ENCODE data around the gene ACVR1. TPM values are rescaled to one million over a fixed set of nuclear protein-coding genes. Genes with fewer than 3 reads are reported as not detected.
A peak's percentile ranks its signal among the peaks of the same experiment; 100 is the strongest.

Gene ACVR1
- total and polyA plus RNA-seq, 2 donors, result 25.1 to 29.7 TPM

DNA sequence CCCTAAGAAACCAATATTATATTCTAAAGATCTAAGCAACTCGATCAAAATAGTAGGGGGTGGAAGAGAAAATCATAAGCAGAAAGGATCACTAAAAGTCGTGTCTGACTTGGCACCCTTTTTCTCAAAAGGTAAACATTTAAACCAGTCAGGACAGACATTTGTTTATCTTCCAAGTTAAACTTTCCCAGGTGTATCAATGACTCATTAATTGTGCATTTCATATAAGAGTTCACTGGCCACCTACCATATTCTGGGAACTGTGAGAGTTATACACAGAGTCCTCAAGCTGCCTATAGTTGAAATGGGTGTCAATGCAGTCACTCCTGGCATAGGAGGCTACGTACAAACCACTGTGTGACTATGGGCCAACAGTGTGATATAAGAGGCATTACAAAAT lies 4.8 kb upstream of the ACVR1 start:
- 84% methylated on average over 3 of the region's 3 CpGs for WGBS
- H3K4me1 ChIP-seq (ENCODE audit: insufficient read depth), result no peaks in the 10 kb centered on the region
- H3K27ac ChIP-seq (ENCODE audit: low read depth), result no peak overlapping the region
- no peak for DNase-seq (ENCODE audit: extremely low spot score)
- H3K36me3 ChIP-seq (ENCODE audit: insufficient read depth), result no peaks in the 10 kb centered on the region
- no peak overlapping the region for H3K4me3 ChIP-seq (ENCODE audit: low read depth, low read length)

DNA sequence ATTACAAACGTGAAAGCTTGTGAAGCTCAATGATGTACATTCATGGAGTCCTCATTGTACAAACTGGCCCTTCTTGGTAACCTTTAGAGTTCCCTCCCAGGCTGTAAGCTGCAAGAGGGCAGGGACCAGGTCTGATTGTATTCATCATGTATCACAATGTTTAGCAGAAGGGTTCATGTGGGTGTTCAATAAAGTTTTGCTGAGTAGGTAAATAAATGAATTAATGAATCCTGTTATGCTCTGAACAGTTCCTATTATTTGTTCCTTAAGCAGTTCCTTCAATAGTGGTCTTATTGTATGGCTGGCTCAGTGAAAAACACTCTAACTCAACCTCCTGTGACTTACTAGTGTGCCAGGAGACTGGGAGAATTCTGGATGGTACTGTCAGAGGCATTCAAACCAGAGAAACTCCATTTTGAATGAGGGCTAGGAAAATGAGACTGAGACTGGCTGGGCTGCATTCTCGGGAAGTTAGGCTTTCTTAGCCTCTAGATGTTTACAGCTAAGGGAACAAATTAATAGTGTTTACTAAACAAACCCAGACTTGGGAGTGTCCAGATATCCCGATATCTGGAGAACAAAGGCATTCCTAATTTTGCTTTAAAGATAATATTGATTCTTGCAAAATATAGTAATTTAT lies 1.8 kb upstream of the ACVR1 start:
- no peak overlapping the region for H3K27ac ChIP-seq (ENCODE audit: low read depth)

DNA sequence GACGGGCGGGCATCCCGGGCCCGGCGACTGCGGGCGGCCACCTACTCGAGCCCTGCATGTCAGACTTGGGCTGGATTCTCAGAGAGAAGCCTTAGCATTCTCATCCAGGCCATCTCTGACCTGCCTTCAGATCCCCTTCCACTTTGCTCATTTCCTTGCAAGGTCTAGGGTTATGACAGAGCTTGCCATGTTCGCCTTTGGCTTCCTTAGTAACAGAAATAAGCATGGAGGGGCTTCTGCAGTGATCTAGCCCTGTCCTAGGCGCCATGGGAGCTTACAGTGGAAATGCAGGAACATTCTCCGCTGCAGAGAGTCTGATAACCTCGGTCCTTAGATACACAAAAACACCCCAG lies 632 bp upstream of the ACVR1 start:
- H3K4me3 ChIP-seq (ENCODE audit: low read depth, low read length), result peak overlapping the region; percentile 96
- H3K27ac ChIP-seq (ENCODE audit: low read depth), result peak overlapping the region; percentile 93
- DNase-seq (ENCODE audit: extremely low spot score), result no peak
- no peaks in the 10 kb centered on the region for H3K4me1 ChIP-seq (ENCODE audit: insufficient read depth)
- H3K36me3 ChIP-seq (ENCODE audit: insufficient read depth), result no peaks in the 10 kb centered on the region
- 9% methylated on average over 12 of the region's 12 CpGs for WGBS

More for the DNA sequence above, 1.8 kb upstream of the ACVR1 start:
- DNase-seq (ENCODE audit: extremely low spot score), result no peak
- 76% methylated on average over 3 of the region's 3 CpGs for WGBS
- H3K4me1 ChIP-seq (ENCODE audit: insufficient read depth), result no peaks in the 10 kb centered on the region
- H3K36me3 ChIP-seq (ENCODE audit: insufficient read depth), result no peaks in the 10 kb centered on the region
- no peak overlapping the region for H3K4me3 ChIP-seq (ENCODE audit: low read depth, low read length)

DNA sequence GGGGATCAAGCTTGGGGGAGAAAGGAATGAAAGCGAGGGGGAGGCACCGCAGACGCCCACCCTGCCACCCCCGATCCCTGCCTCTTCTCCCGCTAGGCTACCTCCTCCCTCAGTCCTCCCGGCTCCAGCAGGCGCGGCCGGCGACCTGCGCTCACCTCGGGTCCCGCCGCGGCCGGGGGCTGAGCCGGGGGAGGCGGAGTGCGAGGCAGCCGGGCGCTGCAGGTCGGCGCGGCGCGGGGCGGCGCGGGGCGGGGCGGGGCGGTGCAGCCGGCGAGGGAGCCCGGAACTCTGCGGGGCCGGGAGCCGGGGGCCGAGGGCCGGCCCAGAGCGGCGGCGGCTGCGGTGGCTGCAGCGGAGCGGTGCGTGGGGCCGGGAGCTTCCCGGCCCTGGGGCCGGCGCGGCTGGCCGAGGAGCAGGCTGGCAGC lies 477 bp downstream of the ACVR1 start:
- Histone ChIP-seq H3K4me1 (ENCODE audit: insufficient read depth) (no peaks in the 10 kb centered on the region), H3K27ac (ENCODE audit: low read depth) (peak overlapping the region; percentile 95), H3K36me3 (ENCODE audit: insufficient read depth) (no peaks in the 10 kb centered on the region), H3K4me3 (ENCODE audit: low read depth, low read length) (peak overlapping the region; percentile 96)
- DNase-seq (ENCODE audit: extremely low spot score), result no peak
- WGBS, result 1% methylated on average over 53 of the region's 53 CpGs

- WGBS, result 1% methylated on average over 21 of the region's 21 CpGs
- H3K27ac ChIP-seq (ENCODE audit: low read depth), result peak overlapping the region; percentile 95
- DNase-seq (ENCODE audit: extremely low spot score), result peak; percentile 40
- no peaks in the 10 kb centered on the region for H3K4me1 ChIP-seq (ENCODE audit: insufficient read depth)
- H3K36me3 ChIP-seq (ENCODE audit: insufficient read depth), result no peaks in the 10 kb centered on the region
- H3K4me3 ChIP-seq (ENCODE audit: low read depth, low read length), result peak overlapping the region; percentile 96
Measured at GRCh38 chr2:157874997-157875640, 1.0 kb downstream of the ACVR1 start.

- WGBS, result 74% methylated on average over 4 of the region's 4 CpGs
- Histone ChIP-seq H3K27ac (ENCODE audit: low read depth) (no peak overlapping the region), H3K36me3 (ENCODE audit: insufficient read depth) (no peaks in the 10 kb centered on the region), H3K4me1 (ENCODE audit: insufficient read depth) (no peaks in the 10 kb centered on the region), H3K4me3 (ENCODE audit: low read depth, low read length) (no peak overlapping the region)
- DNase-seq (ENCODE audit: extremely low spot score), result no peak
Measured at GRCh38 chr2:157874348-157874747, 1.8 kb downstream of the ACVR1 start.

- no peak for DNase-seq (ENCODE audit: extremely low spot score)
- WGBS, result 97% methylated on average over 2 of the region's 2 CpGs
- Histone ChIP-seq H3K27ac (ENCODE audit: low read depth) (no peak overlapping the region), H3K4me3 (ENCODE audit: low read depth, low read length) (no peak overlapping the region), H3K36me3 (ENCODE audit: insufficient read depth) (no peaks in the 10 kb centered on the region), H3K4me1 (ENCODE audit: insufficient read depth) (no peaks in the 10 kb centered on the region)
Measured at GRCh38 chr2:157872791-157873190, 3.3 kb downstream of the ACVR1 start.

- 80% methylated on average over 3 of the region's 3 CpGs for WGBS
- no peak for DNase-seq (ENCODE audit: extremely low spot score)
- Histone ChIP-seq H3K36me3 (ENCODE audit: insufficient read depth) (no peaks in the 10 kb centered on the region), H3K4me3 (ENCODE audit: low read depth, low read length) (no peak overlapping the region), H3K27ac (ENCODE audit: low read depth) (no peak overlapping the region), H3K4me1 (ENCODE audit: insufficient read depth) (no peaks in the 10 kb centered on the region)
Measured at GRCh38 chr2:157871415-157871814, 4.7 kb downstream of the ACVR1 start.

DNA sequence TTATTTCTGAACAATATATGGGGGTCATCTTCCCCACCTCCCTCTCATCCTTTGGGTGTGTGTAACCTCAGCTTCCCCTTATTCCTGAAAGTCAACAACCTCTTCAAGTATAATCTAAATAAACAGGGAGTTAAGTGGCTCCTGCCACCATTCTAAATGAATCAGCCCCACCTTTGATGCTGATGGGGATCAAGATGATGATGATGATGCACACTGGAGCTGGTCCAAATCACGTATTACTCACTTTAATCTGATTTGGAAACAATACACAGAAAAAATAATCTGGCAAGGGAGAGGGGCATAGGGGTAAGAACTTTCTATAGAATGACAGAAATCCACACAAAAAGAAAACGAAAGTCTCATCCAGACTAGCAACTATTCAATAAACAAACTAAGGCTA lies 7.1 kb downstream of the ACVR1 start:
- no peak for DNase-seq (ENCODE audit: extremely low spot score)
- no peaks in the 10 kb centered on the region for H3K36me3 ChIP-seq (ENCODE audit: insufficient read depth)
- no peak overlapping the region for H3K27ac ChIP-seq (ENCODE audit: low read depth)
- no peak overlapping the region for H3K4me3 ChIP-seq (ENCODE audit: low read depth, low read length)
- 50% methylated on average over 2 of the region's 2 CpGs for WGBS
- H3K4me1 ChIP-seq (ENCODE audit: insufficient read depth), result no peaks in the 10 kb centered on the region

GRCh38 chr2:157867703-157868102 lies 8.4 kb downstream of the ACVR1 start:
- DNase-seq (ENCODE audit: extremely low spot score), result no peak
- no peaks in the 10 kb centered on the region for H3K4me1 ChIP-seq (ENCODE audit: insufficient read depth)

DNA sequence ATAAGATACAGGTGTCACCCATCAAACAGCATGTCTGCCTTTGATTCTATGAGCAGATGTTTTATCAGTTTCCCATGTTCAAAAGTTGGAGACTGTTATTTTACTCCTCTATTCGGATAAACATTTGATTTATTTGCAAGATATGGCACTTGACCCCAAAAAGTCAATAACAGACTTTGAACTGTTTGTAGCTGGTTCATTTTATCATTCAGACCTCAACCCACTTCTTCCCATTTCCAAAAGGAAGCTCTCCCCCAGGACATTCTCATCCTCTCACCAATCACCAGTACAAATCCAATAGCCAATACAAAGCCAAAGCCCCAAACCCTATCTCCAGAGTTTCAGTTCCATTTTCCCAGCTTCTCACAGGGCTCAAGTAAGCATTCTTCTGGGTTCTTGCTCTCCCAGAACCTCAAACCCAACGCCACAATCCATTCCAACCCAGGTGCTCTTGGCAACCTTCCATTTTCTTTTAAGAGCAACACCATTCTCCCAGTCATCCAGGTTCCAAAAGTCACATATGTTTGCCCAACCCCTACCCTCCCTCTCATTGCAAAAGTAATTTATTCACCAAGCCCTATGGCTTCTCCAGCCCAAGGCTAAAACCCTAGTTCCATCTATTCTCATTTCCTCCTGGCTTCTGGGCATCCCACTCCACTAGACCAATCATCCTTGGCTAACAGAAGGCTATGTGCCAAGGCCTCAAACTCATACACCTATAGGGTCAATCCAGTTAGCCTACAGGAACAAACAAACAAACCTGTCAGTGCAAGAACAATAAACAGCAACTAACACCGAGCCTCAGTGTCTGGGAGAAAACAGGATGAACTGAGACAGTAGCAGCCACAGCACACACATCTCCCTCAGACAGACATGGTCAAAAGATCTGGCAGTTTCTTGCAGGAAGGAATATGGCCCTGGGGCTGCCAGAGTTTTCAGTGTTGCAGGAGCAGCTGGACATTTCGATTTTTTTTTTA lies 9.2 kb downstream of the ACVR1 start:
- H3K27ac ChIP-seq (ENCODE audit: low read depth), result no peak overlapping the region
- 74% methylated on average over 4 of the region's 4 CpGs for WGBS
- DNase-seq (ENCODE audit: extremely low spot score), result no peak
- H3K4me3 ChIP-seq (ENCODE audit: low read depth, low read length), result no peak overlapping the region
- H3K4me1 ChIP-seq (ENCODE audit: insufficient read depth), result no peaks in the 10 kb centered on the region
- H3K36me3 ChIP-seq (ENCODE audit: insufficient read depth), result no peaks in the 10 kb centered on the region

More at GRCh38 chr2:157867703-157868102, 8.4 kb downstream of the ACVR1 start:
- H3K4me3 ChIP-seq (ENCODE audit: low read depth, low read length), result no peak overlapping the region
- no peaks in the 10 kb centered on the region for H3K36me3 ChIP-seq (ENCODE audit: insufficient read depth)
- no peak overlapping the region for H3K27ac ChIP-seq (ENCODE audit: low read depth)

DNA sequence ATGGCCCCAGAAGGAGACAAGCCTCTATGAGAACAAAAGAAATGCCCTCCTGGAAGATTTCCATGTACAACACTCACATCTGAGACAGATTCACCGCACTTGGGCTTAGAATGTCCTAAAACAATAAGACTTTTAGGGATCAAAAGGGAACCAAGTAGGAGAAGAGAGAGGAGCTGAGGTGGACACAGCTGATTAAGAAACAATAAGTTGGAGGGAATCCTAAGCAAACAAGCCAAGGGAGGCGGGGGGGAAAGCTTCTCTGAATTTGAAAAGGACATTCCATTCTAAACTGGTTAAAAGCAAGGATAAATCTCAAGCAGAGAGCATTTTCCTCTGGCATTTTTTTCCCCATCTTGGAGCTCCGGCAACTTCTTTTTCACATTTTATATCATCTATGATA lies 9.9 kb downstream of the ACVR1 start:
- WGBS, result 66% methylated on average over 3 of the region's 3 CpGs
- DNase-seq (ENCODE audit: extremely low spot score), result no peak
- no peak overlapping the region for H3K4me3 ChIP-seq (ENCODE audit: low read depth, low read length)
- H3K36me3 ChIP-seq (ENCODE audit: insufficient read depth), result no peaks in the 10 kb centered on the region
- H3K27ac ChIP-seq (ENCODE audit: low read depth), result no peak overlapping the region
- no peaks in the 10 kb centered on the region for H3K4me1 ChIP-seq (ENCODE audit: insufficient read depth)

DNA sequence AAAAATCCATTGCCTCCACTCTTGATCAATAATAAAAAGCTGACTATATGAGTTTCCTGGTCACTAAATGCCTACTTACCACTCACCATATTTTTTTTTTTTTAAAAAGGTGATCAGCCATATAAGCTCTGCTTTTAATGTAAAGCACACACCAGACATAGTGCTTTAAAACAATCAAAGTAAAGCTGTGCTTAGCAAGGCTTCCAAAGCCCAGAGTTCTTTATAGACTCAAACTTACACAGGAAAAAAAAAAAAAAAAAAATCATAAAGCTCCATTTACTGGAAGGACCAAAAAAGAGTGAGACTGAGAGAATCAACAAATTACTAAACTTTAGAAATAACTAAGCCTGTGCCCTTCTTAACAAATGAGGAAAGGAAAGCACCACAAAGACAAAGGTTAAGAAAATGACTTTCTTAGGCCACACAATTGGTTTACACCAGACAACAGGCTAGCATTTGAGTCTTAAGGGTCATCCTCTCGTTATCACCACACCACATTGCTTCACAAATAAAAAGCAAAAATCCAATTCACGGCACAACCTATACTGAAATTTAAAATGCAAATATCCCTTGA lies 11.2 kb downstream of the ACVR1 start:
- Histone ChIP-seq H3K4me3 (ENCODE audit: low read depth, low read length) (no peak overlapping the region), H3K27ac (ENCODE audit: low read depth) (no peak overlapping the region), H3K36me3 (ENCODE audit: insufficient read depth) (no peaks in the 10 kb centered on the region), H3K4me1 (ENCODE audit: insufficient read depth) (no peaks in the 10 kb centered on the region)
- 95% methylated on average over 2 of the region's 2 CpGs for WGBS
- no peak for DNase-seq (ENCODE audit: extremely low spot score)

All from urinary bladder (tissue), 4 donors.